Activated CD8-positive, alpha-beta memory T cell treated with anti-CD3 and anti-CD28 coated beads, Interleukin-2, amount 50 U/mL, for 4 hours (primary cell): ENCODE measurements around the gene NANS.
A peak's percentile ranks its signal among the peaks of the same experiment; 100 is the strongest.
"Not testable (repeated sequence)": the region's sequence is repeated elsewhere in the genome, so short reads cannot be mapped to it uniquely, and the experiment has no call there.

Experiments used
- DNase-seq: peaks from one replicate; pipeline ENCODE4 v3.0.0-alpha.2; 2020

Gene NANS, protein sequence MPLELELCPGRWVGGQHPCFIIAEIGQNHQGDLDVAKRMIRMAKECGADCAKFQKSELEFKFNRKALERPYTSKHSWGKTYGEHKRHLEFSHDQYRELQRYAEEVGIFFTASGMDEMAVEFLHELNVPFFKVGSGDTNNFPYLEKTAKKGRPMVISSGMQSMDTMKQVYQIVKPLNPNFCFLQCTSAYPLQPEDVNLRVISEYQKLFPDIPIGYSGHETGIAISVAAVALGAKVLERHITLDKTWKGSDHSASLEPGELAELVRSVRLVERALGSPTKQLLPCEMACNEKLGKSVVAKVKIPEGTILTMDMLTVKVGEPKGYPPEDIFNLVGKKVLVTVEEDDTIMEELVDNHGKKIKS

DNA sequence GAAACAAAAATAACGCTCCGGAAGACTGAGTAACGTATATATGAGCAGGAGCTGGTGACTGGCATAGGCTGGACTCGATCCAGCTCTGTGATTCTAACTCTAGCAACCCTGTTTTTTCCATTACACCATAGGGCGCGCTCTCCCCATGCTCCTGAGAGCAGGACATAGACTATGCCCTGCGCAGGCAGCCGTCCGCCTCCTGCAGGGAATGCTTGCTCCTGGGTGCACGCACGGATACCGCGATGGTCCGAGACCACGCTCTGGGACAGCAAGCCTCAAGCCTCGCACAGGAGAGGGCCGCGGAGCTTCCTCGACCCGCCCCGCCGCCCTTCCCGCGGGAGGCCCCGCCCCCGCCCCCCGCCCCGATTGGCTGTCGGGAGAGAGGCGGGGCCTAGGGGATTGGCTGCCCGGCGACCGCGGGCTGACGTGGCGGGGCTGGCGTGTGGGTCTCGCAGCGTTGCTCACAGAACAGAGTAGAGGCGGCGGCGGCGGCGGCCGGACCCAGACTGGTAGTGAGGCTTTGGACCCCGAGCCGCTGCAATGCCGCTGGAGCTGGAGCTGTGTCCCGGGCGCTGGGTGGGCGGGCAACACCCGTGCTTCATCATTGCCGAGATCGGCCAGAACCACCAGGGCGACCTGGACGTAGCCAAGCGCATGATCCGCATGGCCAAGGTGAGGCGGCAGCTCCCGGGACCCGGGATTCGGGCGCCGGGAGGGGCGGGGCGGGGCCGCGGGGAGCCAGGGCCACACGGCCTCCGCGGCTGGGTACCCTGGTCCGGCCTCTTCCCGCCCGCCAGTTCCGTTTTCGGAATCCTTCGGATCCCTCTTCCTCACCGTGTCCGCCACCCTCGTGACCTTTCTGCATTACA is at the start of gene NANS:
TSS of gene NANS (plus strand) at position 464 of the 869 bp plus-strand sequence. CDS start at position 541, 77 bp downstream.
- DNase-seq: peak; percentile 93

DNA sequence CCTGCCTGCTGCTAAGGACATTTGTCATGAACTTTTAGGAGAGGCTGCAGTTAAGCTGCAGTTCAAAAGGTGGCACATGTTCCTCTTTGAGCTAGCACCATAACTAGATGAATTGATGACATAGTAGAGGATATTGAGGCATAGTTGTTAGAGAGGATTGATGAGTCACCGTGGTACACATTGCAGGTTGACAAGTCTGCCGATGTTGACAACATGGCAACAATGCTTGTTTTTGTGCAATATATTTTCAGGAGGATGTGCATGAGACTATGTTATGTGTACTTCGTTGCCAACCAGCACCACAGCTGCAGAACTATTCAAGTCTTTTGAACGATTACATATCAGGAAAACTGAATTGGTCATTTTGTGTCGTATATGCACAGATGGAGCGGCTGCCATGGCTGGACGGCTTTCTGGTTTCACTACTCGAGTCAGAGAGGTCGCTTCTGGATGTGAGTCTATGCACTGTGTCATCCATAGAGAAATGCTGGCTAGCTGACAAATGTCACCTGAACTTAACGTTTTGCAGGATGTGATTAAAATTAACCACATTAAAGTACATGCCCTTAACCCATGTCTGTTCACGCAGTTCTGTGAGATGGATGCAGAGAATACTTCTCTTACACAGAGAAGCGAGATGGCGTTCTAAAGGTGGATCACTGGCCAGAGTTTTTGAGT is 49.1 kb upstream of the NANS start:
- DNase-seq: no peak

DNA sequence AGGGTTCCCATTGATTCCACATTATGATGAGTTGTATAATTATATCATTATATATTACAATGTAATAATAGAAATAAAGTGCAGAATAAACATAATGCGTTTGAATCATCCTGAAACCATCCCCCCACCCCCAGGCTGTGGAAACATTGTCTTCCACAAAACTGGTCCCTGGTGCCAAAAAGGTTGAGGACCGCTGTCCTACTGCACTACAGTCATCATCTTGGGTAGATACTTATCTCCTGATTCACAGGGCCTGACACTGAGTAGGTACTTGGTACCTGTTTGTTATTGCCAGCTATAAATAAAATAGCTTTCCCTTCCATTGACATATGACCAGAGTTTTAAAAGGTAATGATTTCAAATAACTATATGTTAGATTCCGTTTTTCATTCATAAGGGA is 47.8 kb upstream of the NANS start:
- no peak for DNase-seq

DNA sequence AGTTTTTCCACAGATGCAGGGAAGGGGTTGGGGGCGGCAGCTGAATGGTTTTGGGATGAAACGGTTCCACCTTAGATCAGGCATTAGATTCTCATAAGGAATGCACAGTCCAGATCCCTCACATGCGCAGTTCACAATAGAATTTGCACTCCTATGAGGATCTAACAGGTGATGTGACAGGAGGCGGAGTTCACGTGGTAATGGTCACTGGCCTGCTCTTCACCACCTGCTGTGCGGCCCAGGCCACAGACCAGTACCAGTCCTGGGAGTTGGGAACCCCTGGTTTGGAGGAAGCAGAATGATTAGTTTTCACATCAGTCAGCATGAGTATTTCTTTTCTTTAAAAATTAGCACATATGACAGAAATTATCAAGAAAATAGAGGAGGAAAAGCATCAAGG is 47.1 kb upstream of the NANS start:
- no peak for DNase-seq

DNA sequence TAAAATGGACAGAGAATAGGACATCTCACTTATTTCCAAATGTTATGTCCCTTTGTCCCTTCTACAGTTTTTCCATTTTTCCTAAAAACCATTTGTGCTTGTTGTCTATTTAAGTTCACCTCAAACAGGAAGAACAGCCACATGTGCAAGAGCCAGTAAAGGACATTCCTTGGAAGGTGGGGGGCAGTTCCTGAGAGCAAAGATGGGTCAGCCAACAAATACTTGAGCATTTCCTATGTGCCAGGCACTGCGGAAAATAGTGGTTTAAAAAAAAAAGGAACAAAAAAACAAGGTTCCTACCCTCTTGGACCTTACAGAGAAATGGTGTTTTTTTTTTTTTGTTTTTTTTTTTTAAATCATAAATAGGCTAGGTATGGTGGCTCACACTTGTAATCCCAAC is 46.6 kb upstream of the NANS start:
- DNase-seq: no peak

DNA sequence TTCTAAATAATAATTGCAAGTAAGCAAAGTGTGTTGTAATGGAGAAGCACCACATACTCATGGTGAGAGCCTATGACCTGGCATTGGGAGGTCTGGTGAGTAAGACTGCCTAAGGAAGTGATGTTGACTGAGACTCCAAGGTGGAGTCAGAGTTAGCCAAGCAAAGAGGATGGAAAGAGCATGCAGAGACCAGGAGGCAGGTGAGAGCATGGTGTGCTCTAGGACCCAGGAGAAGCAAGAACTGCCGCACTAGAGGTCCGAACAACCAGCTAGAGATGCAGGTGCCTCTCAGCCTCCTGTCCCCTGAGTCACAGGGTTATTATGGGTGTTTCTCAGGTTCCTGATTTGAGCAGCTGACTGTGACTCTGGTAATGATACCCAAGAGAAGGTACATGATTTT is 46.1 kb upstream of the NANS start:
- DNase-seq: no peak

DNA sequence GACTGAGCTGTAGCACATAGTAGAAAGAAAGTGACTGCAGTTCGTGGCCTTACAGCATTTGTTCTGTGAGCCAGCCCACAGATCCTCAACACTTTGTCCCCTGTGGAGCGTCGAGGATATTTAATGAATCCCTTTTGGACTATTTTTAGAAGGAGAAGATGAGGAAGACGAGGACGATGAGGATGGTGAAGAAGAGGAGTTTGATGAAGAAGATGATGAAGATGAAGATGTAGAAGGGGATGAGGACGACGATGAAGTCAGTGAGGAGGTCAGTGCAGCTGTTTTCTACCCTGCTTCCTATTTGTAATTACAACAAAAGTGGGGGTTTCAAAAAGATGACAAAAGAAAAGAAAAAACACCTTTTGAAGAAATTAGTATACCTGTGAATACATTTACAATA is 45.4 kb upstream of the NANS start:
- DNase-seq: no peak

DNA sequence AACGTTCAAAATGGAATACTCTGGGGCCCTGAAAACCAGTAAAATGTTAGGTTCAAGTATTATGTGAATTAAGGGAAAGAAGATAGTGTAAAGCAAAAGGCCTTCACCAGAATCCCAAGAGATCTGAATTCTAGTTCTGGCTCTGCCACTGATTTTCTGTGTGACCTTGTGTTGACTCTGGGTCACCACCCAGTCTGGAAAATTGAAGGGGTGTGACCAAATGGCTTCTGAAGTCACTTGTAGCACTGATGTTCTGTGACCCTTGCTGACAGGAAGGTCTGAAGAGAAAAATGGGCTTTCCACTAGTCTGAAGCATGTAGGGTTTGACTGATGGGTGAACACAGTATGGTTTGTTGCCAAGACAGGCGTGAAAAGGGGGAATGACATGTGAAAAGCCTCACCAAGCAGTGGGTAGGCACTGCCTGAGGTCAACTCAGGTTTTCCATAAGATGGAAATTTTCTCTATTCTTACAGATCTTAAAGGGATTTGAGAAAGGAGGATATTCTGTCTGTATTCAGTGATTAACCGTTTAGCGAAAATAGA is 40.3 kb upstream of the NANS start:
- DNase-seq: no peak

DNA sequence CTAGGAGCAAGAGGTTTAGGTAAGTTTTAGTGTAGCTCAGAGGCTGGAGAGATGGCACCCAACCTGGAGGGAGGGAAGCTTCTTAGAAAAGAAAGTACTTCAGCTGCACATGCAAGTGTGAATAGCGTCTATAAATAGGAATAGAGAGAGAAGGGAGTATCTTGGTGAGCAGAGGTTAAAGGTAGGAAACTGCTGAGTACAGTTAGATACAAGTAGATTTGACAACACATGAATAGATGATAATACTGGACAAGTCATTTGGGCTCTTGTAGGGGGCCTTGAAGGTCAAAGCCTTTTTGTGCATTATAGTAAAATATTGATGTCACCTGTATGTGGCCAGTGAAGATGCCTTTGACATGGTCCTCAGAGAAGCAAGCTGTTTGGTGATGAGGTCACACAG is 39.2 kb upstream of the NANS start:
- no peak for DNase-seq

DNA sequence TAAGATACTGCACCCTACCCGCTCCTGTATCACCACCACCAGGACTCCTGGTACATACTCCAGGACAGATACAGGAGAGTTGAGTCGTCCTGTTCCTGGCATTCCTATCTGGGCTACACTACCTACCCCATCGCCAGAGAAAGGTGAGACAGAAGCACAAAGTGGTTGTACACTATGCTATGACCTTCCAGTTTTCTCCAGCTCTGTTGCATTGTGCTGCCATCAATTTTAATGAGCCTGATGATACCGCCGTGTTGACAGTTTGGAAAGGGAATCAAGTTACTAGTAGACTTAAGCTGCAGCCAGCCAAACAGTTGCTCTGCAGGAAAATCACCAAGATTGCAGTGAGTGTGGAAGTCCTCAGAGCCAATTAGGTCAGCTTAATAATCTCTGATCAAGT is 38.2 kb upstream of the NANS start:
- DNase-seq: no peak

DNA sequence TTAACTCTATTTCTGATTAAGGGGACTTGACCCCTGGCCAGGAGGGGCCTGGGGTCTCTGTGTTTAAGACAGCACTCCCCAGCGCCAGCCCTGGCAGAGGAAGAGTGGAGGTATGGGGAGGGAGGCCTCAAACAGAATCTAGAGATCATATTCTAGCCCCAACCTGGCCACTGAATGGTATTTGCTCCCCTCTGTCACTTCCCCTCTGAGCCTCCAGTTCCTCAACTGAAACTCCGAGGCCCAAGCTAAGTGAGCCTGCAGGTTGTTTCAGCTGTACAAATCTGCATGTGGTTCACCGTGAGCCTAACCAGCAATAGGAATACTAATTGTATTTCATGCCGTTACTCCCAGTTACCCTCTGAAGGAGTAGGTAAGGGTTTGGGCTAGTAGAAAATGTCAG is 37.4 kb upstream of the NANS start:
- DNase-seq: no peak

DNA sequence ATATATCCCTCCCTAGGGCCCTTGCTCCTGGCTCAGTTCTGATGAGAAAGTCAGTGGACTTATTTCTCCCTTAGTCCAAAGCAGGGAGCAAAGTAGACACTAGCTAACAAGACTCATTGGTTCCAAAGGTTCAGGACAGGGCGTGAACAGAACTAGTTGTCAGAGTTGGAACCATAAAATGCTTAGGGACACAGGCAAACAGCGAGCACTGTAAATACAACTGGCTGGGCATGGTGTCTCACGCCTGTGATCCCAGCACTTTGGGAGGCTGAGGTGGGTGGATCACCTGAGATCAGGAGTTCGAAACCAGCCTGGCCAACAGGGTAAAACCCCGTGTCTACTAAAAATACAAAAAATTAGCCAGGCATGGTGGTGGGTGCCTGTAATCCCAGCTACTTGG is 36.7 kb upstream of the NANS start:
- DNase-seq: not testable (repeated sequence)

DNA sequence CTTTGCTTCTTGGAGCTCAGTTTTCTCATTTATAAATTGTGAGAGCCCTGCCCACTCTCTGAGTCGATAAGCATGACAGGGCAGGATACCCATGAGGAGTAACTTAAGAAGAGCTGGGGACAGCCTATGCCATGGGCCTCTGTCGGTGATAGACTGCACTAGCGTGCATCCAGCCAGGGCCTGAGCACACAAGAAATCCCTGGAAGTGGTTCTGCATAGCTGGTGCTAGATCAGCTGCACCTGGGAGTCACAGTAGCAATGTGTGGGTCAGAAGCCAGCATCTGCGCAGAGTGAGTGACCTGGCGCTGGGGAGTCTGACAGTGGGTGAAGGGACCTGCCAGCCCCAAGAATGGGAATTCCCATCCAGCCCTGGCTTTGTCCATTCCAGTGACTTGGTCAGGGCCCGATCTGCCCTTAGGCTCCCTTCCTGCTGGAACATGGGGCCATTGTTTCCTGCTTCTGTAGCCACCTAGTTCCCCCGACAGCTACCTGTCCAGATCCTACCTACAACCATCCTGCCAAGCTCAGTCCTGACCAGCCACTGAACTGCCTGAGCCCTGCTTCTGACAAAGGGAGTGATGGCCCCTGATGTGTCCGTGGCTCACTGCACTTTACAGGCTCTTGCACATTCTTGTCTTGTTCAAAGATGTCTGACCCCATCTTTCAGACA is 35.9 kb upstream of the NANS start:
- DNase-seq: no peak

DNA sequence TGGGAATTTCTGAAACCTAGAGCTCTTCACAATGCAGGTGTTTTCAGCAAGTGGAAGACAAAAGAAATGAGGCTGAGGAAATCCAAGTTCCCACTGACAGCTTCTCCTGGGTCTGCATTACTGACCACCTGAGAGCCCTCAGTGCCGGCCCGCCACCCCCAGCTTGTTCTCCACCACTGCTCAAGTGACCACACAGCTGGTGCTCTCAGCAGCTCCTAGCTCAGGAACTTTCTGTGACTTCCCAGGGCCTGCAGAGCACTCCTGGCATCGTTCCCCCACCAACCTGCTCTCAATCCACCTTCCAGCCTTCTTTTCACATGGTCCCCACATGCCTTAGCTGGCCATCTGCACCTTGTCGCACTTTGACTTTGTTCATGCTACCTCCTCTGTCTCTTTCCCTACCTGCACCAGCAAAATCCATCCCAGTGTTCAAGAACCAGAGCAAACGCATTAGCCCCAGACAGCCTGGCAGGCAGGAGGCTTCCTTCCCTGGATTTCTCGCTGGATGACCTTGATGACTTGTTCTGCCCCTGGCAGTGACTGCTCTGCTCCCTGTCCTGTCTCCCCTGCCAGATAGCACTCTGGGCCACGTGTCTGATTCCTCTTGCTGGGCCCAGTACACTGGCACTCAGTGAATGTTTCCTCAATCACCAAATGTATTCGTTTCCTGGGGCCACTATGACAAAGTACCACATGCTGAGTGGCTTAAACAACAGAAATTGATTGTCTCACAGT is 35.1 kb upstream of the NANS start:
- no peak for DNase-seq

DNA sequence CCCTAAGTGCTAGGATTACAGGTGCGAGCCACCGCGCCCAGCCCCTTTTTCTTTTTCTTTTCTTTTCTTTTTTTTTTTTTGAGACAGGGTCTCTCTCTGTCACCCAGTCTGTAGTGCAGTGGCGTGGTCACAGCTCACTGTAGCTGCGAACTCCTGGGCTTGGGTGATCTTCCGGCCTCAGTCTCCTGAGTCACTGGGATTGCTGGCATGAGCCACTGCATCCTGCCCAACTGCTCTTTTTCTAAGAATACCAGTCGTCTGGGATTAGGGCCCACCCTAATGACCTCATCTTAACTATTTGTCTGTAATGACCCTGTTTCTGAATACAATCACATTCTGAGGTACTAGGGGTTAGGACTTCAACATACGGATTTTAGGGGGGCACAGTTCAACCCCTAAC is 34.1 kb upstream of the NANS start:
- no peak for DNase-seq

DNA sequence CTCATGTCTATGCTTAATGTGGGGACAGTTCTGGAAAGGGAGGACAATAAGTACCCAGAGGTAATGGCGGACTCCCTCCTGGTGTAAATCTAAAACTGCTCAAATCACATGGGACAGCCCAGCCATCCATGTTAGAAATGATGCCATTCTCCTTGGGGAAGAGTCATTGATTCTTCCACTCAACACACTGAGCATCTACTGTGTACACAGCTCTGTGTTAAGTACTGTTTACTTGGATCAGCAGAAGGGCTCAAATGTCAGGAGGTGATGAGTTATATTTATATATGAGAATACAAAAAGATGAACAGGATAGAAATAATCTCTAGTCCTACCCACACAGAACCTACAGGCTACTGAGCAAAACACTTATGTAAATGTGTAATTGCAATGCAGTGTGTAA is 31.8 kb upstream of the NANS start:
- no peak for DNase-seq

DNA sequence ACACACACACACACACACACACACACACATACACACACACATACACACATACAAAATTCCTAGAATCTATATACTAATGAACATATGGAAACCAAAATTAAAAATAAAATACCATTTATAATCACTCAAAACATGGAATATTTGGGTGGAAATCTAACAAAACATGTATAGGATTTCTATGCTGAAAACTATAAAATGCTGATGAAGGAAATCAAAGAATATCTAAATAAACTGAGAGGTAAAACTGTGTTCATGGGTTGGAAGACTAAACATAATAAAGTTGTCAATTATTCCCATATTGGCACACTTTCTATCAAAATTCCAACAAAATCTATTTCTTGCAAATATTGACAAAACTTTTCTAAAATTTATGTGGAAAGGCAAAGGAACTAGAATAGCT is 25.4 kb upstream of the NANS start:
- no peak for DNase-seq

DNA sequence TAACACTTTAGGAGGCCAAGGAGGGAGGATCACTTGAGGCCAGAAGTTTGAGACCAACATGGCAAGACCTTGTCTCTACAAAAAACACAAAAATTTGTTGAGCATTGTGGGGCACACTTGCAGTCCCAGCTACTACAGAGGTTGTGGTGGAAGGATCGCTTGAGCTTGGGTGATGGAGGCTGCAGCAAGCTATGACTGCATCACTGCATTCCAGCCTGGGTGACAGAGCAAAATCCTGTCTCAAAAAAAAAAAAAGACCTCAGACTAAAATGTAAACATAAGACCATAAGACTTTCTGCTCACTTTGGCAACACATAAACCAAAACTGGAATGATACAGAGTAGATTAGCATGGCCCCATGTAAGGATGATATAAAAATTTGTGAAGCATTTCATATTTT is 24.6 kb upstream of the NANS start:
- no peak for DNase-seq

DNA sequence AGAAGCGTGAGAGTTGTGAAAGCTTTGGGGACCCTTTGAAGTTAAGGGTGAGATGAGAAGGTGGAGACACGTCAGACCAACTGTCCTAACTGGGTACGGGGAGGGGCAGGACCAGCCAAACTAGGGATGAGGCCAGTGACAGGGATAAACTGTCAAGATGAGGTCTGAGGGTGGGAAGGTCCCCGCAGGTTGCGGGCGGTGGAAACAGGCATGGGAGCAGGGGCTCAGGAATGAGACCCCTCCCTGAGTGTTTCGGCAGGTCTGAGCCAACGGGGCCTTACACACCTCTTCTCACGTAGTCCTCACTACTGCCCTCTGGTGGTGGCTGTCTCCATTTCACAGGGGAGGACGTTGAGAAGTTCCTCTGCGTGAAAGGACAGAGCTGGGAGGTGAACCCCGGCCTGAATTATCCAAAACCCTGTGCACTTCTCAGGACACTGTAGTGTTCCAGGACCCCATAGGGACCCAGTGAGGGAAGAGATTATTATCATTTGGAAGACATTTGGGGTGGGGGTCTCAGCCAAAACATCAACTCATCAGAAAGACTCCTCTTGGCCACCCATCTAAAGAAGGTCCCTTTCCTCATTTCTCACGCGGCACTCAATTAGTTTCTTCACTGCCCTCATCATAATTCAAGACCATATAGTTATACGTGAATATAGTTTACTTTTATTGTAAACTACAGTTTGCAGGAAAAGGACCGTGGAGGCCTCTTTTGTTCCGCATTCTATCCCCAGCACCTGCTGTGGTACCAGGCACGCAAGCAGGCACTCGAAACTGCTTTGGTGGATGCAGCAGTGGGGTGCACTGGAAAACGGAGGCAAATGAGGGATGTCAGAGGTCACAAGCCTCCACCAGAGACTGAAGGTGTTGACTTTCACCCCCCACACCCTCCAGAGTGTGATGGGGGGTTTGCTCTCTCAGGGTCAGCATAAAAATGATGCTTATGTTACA is 21.7 kb upstream of the NANS start:
- peak; percentile 93 for DNase-seq

DNA sequence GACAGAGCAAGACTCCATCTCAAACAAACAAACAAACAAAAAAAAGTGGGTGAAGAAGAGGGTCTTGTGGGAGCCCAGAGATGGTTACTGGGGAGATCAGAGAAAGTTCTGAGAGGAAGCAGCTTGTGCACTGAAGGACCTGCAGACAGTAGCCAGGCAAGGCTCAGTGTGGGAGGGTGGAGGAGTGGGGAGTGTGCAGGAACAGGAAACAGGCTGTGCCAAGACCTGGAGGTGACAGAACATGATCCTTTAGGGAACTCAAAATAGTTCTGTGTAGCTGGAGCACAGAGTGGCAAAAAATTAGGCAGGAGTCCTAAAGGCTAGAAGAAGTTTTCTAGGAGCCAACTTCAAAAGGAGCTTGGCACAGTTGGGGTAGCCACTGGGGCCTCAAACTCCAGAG is 19.2 kb upstream of the NANS start:
- no peak for DNase-seq

DNA sequence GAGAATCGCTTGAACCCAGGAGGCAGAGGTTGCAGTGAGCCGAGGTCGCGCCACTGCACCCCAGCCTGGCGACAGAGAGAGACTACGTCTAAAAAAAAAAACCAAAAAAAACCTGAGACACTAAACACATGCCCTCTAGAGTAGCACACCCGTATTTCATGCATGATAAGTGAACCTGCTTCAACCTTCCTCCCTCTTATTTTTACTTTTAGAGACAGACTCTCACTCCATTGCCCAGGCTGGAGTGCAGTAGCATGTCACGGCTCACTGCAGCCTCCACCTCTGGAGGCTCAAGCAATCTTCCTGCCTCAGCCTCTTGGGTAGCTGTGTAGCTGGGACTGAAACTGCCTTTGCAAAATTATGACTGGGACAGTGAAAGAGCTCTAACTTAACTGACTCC is 17.6 kb upstream of the NANS start:
- DNase-seq: no peak
